Neural crest cell (in vitro differentiated cells): Measurements from ENCODE around the gene DDX1. TPM values are rescaled to one million over a fixed set of nuclear protein-coding genes. Genes with fewer than 3 reads are reported as not detected.
A peak's percentile ranks its signal among the peaks of the same experiment; 100 is the strongest.

ENCODE experiments used
- DNase-seq: peaks from one replicate; pipeline ENCODE4 v3.0.0; 2021; ENCODE audit warnings: low read depth, mixed read lengths, low spot score
- H3K27ac Mint-ChIP-seq: one replicate; pipeline ENCODE4 v1.8.0; 2021; ENCODE audit warnings: mild to moderate bottlenecking, mixed read lengths; ENCODE audit not compliant: unreplicated experiment
- H3K27me3 Mint-ChIP-seq: 2 replicates; pipeline ENCODE4 v1.8.0; 2021; ENCODE audit warnings: low read depth, mild to moderate bottlenecking, mixed read lengths
- H3K36me3 Mint-ChIP-seq: 2 replicates; pipeline ENCODE4 v1.8.0; 2021; ENCODE audit warnings: low read depth, mild to moderate bottlenecking, mixed read lengths
- H3K4me1 Mint-ChIP-seq: 2 replicates; pipeline ENCODE4 v1.8.0; 2021; ENCODE audit warnings: mixed read lengths
- H3K4me3 Mint-ChIP-seq: one replicate; pipeline ENCODE4 v1.8.0; 2021; ENCODE audit warnings: mild to moderate bottlenecking, mixed read lengths
- H3K9me3 Mint-ChIP-seq: 2 replicates; pipeline ENCODE4 v1.8.0; 2021; ENCODE audit warnings: mixed read lengths
- CTCF ChIP-seq: fragments of 200-600 bp; sonication (generic); conservative IDR thresholded peaks from 2 replicates; pipeline ENCODE4 v1.5.0; 2021; ENCODE audit warnings: antibody characterized with exemption, mild to moderate bottlenecking
- total RNA-seq: library from RNA; stranded (reverse); gene quantifications from 2 replicates; pipeline ENCODE4 v1.2.1, GENCODE V29; 2021

DDX1 gene
- total RNA-seq, 1 donor from 2014 or later: 154 TPM

DNA sequence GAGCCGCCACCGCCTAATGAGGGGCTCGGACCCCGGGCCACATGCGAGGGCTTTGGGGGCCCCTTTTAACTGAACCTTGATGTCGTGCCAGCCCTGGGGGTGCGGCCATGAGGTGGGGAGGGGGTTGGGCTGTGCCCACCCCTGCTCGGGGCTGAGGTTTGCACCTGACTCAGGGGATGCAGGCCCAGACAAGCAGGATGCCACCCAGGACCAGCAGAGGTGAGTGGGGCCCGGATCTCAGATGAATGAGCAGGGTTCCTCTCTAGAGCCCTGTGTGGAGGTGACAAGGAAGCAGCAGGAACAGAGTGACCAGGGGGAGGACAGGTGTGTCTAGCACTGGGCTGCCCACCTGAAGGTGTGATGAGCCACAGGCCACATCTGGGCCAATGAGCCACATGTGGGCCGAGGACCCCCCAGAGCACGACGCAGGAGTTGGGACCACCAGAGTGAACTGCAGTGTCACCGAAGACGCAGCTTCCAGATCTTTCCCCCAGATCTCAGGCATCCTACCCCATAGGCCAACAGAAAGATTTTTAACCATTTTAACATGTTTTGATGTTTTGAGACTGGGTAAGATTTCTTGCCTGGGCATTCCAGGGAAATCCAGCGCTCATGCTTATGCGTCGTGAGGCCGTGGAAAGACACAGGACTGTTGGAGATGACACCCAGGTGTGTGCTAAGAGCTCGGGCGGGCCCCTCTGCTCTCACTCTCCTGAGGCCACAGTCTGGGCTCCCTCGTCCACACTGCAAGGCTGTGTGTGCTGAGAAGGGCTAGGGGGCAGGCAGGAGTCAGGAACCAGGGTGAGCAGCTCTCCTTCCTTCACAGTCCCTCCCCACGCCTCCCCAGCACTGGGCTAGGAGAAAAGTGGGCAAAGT lies 73.6 kb downstream of the DDX1 start:
- H3K9me3 Mint-ChIP-seq: peaks cover 4% of the 10 kb centered on the region
- no peaks in the 10 kb centered on the region for H3K27me3 Mint-ChIP-seq
- H3K4me3 Mint-ChIP-seq: no peak overlapping the region
- no peak for DNase-seq
- peaks cover 28% of the 10 kb centered on the region for H3K4me1 Mint-ChIP-seq
- H3K27ac Mint-ChIP-seq: peak overlapping the region; percentile 59
- H3K36me3 Mint-ChIP-seq: no peaks in the 10 kb centered on the region
- TF ChIP-seq CTCF: no peak

DNA sequence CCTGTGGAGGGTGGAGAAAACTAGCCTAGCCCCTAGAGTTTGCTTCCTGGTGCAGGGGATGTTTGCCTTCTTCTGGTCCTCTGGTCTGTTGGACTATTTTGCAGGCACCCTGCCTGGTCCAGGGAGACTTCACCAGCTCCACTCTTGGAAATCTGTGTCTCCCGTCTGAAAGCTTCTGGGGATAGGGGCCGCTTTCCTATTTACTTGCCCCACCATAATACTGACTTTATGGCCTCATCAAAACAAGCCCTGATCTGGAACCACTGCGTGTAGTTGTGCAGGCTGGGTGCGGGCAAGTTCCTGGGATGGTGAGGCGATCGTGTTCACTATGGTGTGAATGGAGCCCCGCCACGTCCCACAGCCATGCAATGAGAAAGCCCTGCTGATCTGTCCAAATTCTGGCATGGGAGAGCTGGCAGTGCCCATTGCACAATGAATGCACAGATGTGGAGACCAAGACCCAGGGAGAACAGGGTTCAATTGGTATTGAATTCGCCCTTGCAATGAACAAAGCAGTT lies 74.3 kb downstream of the DDX1 start:
- Mint-ChIP-seq H3K36me3 (no peaks in the 10 kb centered on the region), H3K27ac (no peak overlapping the region), H3K4me1 (peaks cover 28% of the 10 kb centered on the region), H3K9me3 (peaks cover 4% of the 10 kb centered on the region), H3K27me3 (no peaks in the 10 kb centered on the region), H3K4me3 (no peak overlapping the region)
- no peak for TF ChIP-seq CTCF
- no peak for DNase-seq

GRCh38 chr2:15666861-15667808 lies 75.5 kb downstream of the DDX1 start:
- H3K4me3 Mint-ChIP-seq: no peak overlapping the region
- no peak for DNase-seq
- H3K36me3 Mint-ChIP-seq: no peaks in the 10 kb centered on the region
- no peak for TF ChIP-seq CTCF
- no peak overlapping the region for H3K27ac Mint-ChIP-seq
- peaks cover 4% of the 10 kb centered on the region for H3K9me3 Mint-ChIP-seq
- H3K4me1 Mint-ChIP-seq: peaks cover 28% of the 10 kb centered on the region
- no peaks in the 10 kb centered on the region for H3K27me3 Mint-ChIP-seq

GRCh38 chr2:15667809-15668556 lies 76.3 kb downstream of the DDX1 start:
- no peak for DNase-seq
- Mint-ChIP-seq H3K4me1 (peaks cover 28% of the 10 kb centered on the region), H3K9me3 (peaks cover 8% of the 10 kb centered on the region), H3K4me3 (no peak overlapping the region), H3K27me3 (no peaks in the 10 kb centered on the region), H3K36me3 (no peaks in the 10 kb centered on the region), H3K27ac (peak overlapping the region; percentile 1)
- TF ChIP-seq CTCF: no peak
